IMR-90 (cell line): ENCODE data around the gene NXPE3. TPM values are rescaled to one million over a fixed set of nuclear protein-coding genes. Genes with fewer than 3 reads are reported as not detected.

Experiments
- ATAC-seq: fragments of 200-7000 bp; cut with Tn5 transposase; 2 replicates; pipeline ENCODE4 v1.9.1; 2020; ENCODE audit warnings: low read depth, mild to moderate bottlenecking, moderate library complexity
- BruUV-seq: library from RNA; stranded (reverse); fragments of 400-500 nt; replicated peaks from 2 replicates; lab custom pipeline; 2021; lab: Mats Ljungman, UMichigan
- CTCF ChIA-PET: fragments of 300-600 bp; formaldehyde crosslinking; extraction: SDS; loops from one replicate; lab custom pipeline; 2021; ENCODE audit warnings: antibody characterized with exemption; lab: Yijun Ruan, JAX
- POLR2A ChIA-PET: fragments of 300-600 bp; sonication (Branson Sonifier 250); formaldehyde crosslinking; loops from one replicate; lab custom pipeline; 2022; ENCODE audit warnings: antibody characterized with exemption; ENCODE audit not compliant: unreplicated experiment; lab: Charles Lee
- DNase-seq: peaks from one replicate; pipeline ENCODE4 v3.0.0; 2013
- H2AFZ ChIP-seq: replicated peaks from 2 replicates; pipeline ENCODE3; 2013; ENCODE audit warnings: low read length, mild to moderate bottlenecking; ENCODE audit not compliant: poor library complexity
- H2AK5ac ChIP-seq: 2 replicates; pipeline ENCODE4 v1.6.1; 2013; ENCODE audit warnings: low read depth, low read length, inconsistent platforms
- H2AK9ac ChIP-seq: replicated peaks from 2 replicates; pipeline ENCODE3; 2013; ENCODE audit warnings: mild to moderate bottlenecking, low read depth, low read length, moderate library complexity; ENCODE audit not compliant: poor library complexity
- H2BK120ac ChIP-seq: 2 replicates; pipeline ENCODE4 v1.6.1; 2013; ENCODE audit warnings: low read depth, low read length, inconsistent platforms
- H2BK15ac ChIP-seq: 3 replicates; pipeline ENCODE4 v1.6.1; 2013; ENCODE audit warnings: low read depth, low read length, inconsistent platforms
- H2BK20ac ChIP-seq: 2 replicates; pipeline ENCODE4 v1.6.1; 2013; ENCODE audit warnings: low read depth, mild to moderate bottlenecking, inconsistent platforms, low read length, moderate library complexity
- H2BK5ac ChIP-seq: 2 replicates; pipeline ENCODE4 v1.6.1; 2013; ENCODE audit warnings: mild to moderate bottlenecking, low read depth, low read length, inconsistent platforms; ENCODE audit not compliant: poor library complexity, severe bottlenecking
- H3K14ac ChIP-seq: replicated peaks from 2 replicates; pipeline ENCODE4 v1.6.1; 2013; ENCODE audit warnings: low read depth, low read length, inconsistent platforms
- H3K18ac ChIP-seq: 2 replicates; pipeline ENCODE4 v1.6.1; 2013; ENCODE audit warnings: low read depth, low read length, control low read depth
- H3K23ac ChIP-seq: 2 replicates; pipeline ENCODE4 v1.6.1; 2013; ENCODE audit warnings: low read depth, low read length, inconsistent platforms
- H3K27ac ChIP-seq: 2 replicates; pipeline ENCODE4 v1.5.1; 2013; ENCODE audit warnings: mild to moderate bottlenecking, control low read depth, low read length; ENCODE audit not compliant: insufficient read depth
- H3K27me3 ChIP-seq: 2 replicates; pipeline ENCODE4 v1.6.1; 2013; ENCODE audit warnings: low read length; ENCODE audit not compliant: control insufficient read depth, insufficient read depth
- H3K36me3 ChIP-seq: 2 replicates; pipeline ENCODE4 v1.6.1; 2013; ENCODE audit warnings: low read length, mixed read lengths; ENCODE audit not compliant: control insufficient read depth, insufficient read depth
- H3K4ac ChIP-seq: 2 replicates; pipeline ENCODE4 v1.6.1; 2013; ENCODE audit warnings: low read depth, low read length, inconsistent platforms
- H3K4me1 ChIP-seq: 2 replicates; pipeline ENCODE4 v1.6.1; 2013; ENCODE audit warnings: low read length, mixed read lengths; ENCODE audit not compliant: control insufficient read depth, insufficient read depth
- H3K4me2 ChIP-seq: 2 replicates; pipeline ENCODE4 v1.6.1; 2013; ENCODE audit warnings: low read depth, mild to moderate bottlenecking, control low read depth, low read length, moderate library complexity
- H3K4me3 ChIP-seq: 2 replicates; pipeline ENCODE4 v1.5.1; 2013; ENCODE audit warnings: low read depth, mild to moderate bottlenecking, control low read depth, low read length, moderate library complexity; ENCODE audit not compliant: insufficient read depth
- H3K56ac ChIP-seq: 2 replicates; pipeline ENCODE4 v1.6.1; 2013; ENCODE audit warnings: low read length, inconsistent platforms; ENCODE audit not compliant: insufficient read depth; ENCODE audit errors: extremely low read depth
- H3K79me1 ChIP-seq, 2 experiments: 2 replicates each; pipeline ENCODE4 v1.6.1; 2013; ENCODE audit warnings: low read length in 2 of 2, inconsistent platforms in 1 of 2, low read depth in 1 of 2
- H3K9ac ChIP-seq: 2 replicates; pipeline ENCODE4 v1.6.1; 2013; ENCODE audit warnings: low read depth, low read length, control low read depth
- H3K9me1 ChIP-seq: 2 replicates; pipeline ENCODE4 v1.6.1; 2013; ENCODE audit warnings: low read length, inconsistent platforms; ENCODE audit not compliant: insufficient read depth
- H3K9me3 ChIP-seq: 2 replicates; pipeline ENCODE4 v1.6.1; 2013; ENCODE audit warnings: low read length; ENCODE audit not compliant: control insufficient read depth, insufficient read depth
- H4K20me1 ChIP-seq: 2 replicates; pipeline ENCODE4 v1.6.1; 2013; ENCODE audit warnings: low read length, inconsistent platforms; ENCODE audit not compliant: insufficient read depth
- H4K5ac ChIP-seq: 2 replicates; pipeline ENCODE4 v1.6.1; 2013; ENCODE audit warnings: mild to moderate bottlenecking, low read depth, low read length, control low read depth
- H4K8ac ChIP-seq, 2 experiments: 2 replicates each; pipeline ENCODE4 v1.6.1; 2013; ENCODE audit warnings: low read depth in 2 of 2, low read length in 2 of 2, control low read depth in 1 of 2, inconsistent platforms in 1 of 2
- H4K91ac ChIP-seq: 2 replicates; pipeline ENCODE4 v1.6.1; 2013; ENCODE audit warnings: low read depth, low read length, inconsistent platforms; ENCODE audit not compliant: insufficient read depth
- BHLHE40 ChIP-seq: fragments of 150-350 bp; IDR thresholded peaks from 2 replicates; pipeline ENCODE4 v1.6.1; 2016; ENCODE audit warnings: mild to moderate bottlenecking, low read depth, low read length
- MAZ ChIP-seq: IDR thresholded peaks from 2 replicates; pipeline ENCODE4 v1.6.1; 2012; ENCODE audit warnings: low read depth, mild to moderate bottlenecking, low read length, improper control_type of control experiment, moderate library complexity, borderline replicate concordance
- MXI1 ChIP-seq: IDR thresholded peaks from 2 replicates; pipeline ENCODE4 v1.6.1; 2012; ENCODE audit warnings: low read depth, mild to moderate bottlenecking, low read length, moderate library complexity, borderline replicate concordance
- NFE2L2 ChIP-seq: fragments of 150-350 bp; IDR thresholded peaks from 2 replicates; pipeline ENCODE4 v1.6.1; 2016; ENCODE audit warnings: low read depth, mild to moderate bottlenecking, low read length
- POLR2A ChIP-seq: IDR thresholded peaks from 2 replicates; pipeline ENCODE4 v1.6.1; 2012; ENCODE audit warnings: mild to moderate bottlenecking, low read depth, low read length
- RAD21 ChIP-seq: IDR thresholded peaks from 2 replicates; pipeline ENCODE4 v1.6.1; 2012; ENCODE audit warnings: low read length, improper control_type of control experiment
- RCOR1 ChIP-seq: IDR thresholded peaks from 2 replicates; pipeline ENCODE4 v1.6.1; 2012; ENCODE audit warnings: mild to moderate bottlenecking, low read length, improper control_type of control experiment; ENCODE audit not compliant: insufficient replicate concordance
- RFX5 ChIP-seq: IDR thresholded peaks from 2 replicates; pipeline ENCODE4 v1.8.0; 2012; ENCODE audit warnings: low read depth, mild to moderate bottlenecking, low read length, moderate library complexity
- WGBS, 2 experiments: methylation state at CpG; one replicate each; pipeline versions ENCODE4 v1.1.5 to v1.1.7; 2013; ENCODE audit warnings: missing lambda C conversion rate in 2 of 2; ENCODE audit not compliant: insufficient read length in 1 of 2; ENCODE audit errors: extremely low coverage in 2 of 2; 5-methylcytosine and 5-hydroxymethylcytosine counted together
- dilution Hi-C: fragments of 300-500 bp; cut with HindIII; formaldehyde crosslinking; loops from one replicate; pipeline ENCODE4 v1.14.3; 2018; ENCODE audit warnings: low sequenced_read_pairs; ENCODE audit not compliant: unreplicated experiment
- in situ Hi-C: fragments of 300-500 bp; cut with MboI; formaldehyde crosslinking; loops from 3 replicates; pipeline ENCODE4 v1.14.3; 2019; ENCODE audit warnings: low sequenced_read_pairs, inconsistent platforms, mixed read lengths
- intact Hi-C: fragments of 100-400 bp; cut with micrococcal nuclease; formaldehyde crosslinking; loops from 2 replicates; pipeline ENCODE4 v1.10.0; 2022
- polyA plus RNA-seq, 3 experiments: library from polyadenylated mRNA; depleted of rRNA; stranded (reverse); fragments of >200 nt; gene quantifications; 2 replicates each; pipeline ENCODE4 v1.2.3, GENCODE V29; 2012; ENCODE audit warnings: low replicate concordance in 1 of 3
- total RNA-seq: library from RNA; depleted of rRNA; stranded (reverse); fragments of >200 nt; gene quantifications from 2 replicates; pipeline ENCODE4 v1.2.3, GENCODE V29; 2012
- TF ChIP-seq, protein P1 (sequence below): conservative IDR thresholded peaks from 2 replicates; pipeline ENCODE4 v1.5.1; 2012; ENCODE audit warnings: mild to moderate bottlenecking, low read depth, low read length, improper control_type of control experiment

NXPE3 gene
- total and polyA plus RNA-seq, 2 of the 4 experiments (the other 2 are of a cell fraction), result 20.0 to 23.8 TPM

DNA sequence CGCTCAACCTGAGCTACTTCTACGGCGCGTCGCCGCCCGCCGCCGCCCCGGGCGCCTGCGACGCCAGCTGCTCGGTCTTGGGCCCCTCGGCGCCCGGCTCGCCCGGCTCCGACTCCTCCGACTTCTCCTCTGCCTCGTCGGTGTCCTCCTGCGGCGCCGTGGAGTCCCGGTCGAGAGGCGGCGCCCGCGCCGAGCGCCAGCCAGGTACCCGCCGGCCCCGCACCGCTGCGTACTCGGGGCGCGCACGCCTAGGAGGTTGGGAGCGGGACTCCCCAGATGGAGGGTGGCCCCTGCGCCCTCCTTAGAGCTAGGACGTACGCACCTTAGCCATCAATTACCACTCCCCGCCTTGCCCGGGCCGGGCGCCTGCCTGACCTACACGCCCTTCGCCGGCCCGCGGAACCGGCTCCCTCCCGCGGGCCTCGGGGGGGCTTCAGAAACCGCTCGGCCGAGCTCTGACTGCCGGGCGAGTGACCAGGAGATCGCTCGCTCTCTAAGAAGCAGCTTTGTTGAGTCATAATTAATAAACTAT is 70.8 kb downstream of the NXPE3 start (continued):
- no peak for TF ChIP-seq MAZ

DNA sequence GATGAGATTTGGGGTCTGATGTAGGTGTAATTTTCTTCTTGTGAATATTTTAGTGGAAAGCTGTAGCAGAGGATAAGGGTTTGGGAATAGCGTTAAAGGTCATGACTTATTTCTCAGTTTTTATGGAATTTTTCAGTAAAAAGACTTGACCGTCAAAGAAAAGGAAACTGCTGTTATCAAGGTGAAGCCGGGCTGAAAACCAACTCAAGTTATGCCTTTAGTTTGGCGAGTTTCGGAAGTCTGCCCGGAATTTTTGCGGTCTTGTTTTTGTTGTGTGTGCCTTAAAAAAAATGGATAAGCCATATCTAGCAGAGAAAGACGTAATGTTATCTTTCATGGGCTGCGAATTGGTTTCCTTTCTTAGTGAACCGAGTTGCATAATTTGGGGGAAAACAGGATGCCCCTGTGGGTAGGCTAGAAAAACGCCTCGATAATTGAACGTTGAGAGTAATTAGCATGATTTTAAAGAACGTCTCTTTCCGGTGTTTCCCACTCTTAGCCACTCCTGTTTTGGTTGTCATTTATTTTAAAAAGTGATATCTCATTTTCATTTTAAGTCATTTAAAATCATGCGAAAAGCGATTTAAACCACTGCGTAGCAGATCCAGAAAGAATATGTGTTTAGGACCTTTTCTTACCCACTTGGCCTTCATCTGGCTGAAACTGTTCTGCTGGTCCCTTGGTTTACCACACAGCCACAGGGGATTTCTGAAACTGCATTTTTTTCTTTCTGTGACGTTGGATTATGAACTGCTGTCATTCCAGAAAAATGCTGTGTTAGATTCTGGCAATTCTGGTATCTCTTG is 71.4 kb downstream of the NXPE3 start:
- H4K8ac ChIP-seq, result peak overlapping the region; percentile 20 to 48
- DNase-seq (peak; percentile 81), ATAC-seq (no peak)
- peaks cover 53% of the 10 kb centered on the region for H4K20me1 ChIP-seq
- BruUV-seq, result TSS peak; percentile 99
- no peaks in the 10 kb centered on the region for H3K27me3 ChIP-seq
- peak overlapping the region; percentile 44 for H2AK9ac ChIP-seq
- H2BK120ac ChIP-seq, result peak overlapping the region; percentile 7; the same call in 1 of the 2 replicates
- peak overlapping the region; percentile 93 for H3K56ac ChIP-seq
- H3K4me1 ChIP-seq, result peaks cover 12% of the 10 kb centered on the region
- H3K4me2 ChIP-seq, result peak overlapping the region; percentile 92
- 0% methylated on average over 5 of the region's 19 CpGs; no CpG with 5 or more reads in 1 of the 2 experiments for WGBS, 2 experiments
- H3K23ac ChIP-seq, result peak overlapping the region; percentile 83
- CTCF ChIA-PET, result interaction anchor here (2.3 kb wide), 1 partner anchor 375 kb away, joined by 8 read pairs; no protein-coding TSS in a partner anchor
- H3K14ac ChIP-seq, result peak overlapping the region; percentile 88
- peak overlapping the region; percentile 56; the same call in 1 of the 2 replicates for H2AK5ac ChIP-seq
- H4K5ac ChIP-seq, result peak overlapping the region; percentile 49; the same call in 1 of the 2 replicates
- peaks cover 15% of the 10 kb centered on the region for H3K9me1 ChIP-seq
- H4K91ac ChIP-seq, result 0 out of 2 replicates have a peak overlapping the region, but pooled peaks have one; percentile 53
- peak overlapping the region; percentile 57 for H3K4ac ChIP-seq
- peak overlapping the region; percentile 96 for H3K4me3 ChIP-seq
- peak overlapping the region; percentile 100 for H3K9ac ChIP-seq
- dilution Hi-C loops (no loop called here), intact Hi-C loops (loop anchor here (2.0 to 5.0 kb wide), 2 partner anchors 38 to 90 kb away; no protein-coding TSS in a partner anchor), in situ Hi-C loops (no loop called here)
- POLR2A ChIA-PET, result interaction anchor here (0.6 to 1.6 kb wide), 4 partner anchors 12 to 375 kb away, joined by 3 to 6 read pairs (median 4); no protein-coding TSS in a partner anchor
- H2BK5ac ChIP-seq, result peak overlapping the region; percentile 91
- H3K9me3 ChIP-seq, result no peaks in the 10 kb centered on the region
- H3K36me3 ChIP-seq, result peaks cover 33% of the 10 kb centered on the region
- H3K79me1 ChIP-seq, result peaks cover 31 to 50% of the 10 kb centered on the region in 2 experiments
- H2AFZ ChIP-seq, result no peak overlapping the region
- TF ChIP-seq POLR2A, result peak; percentile 92
- TF ChIP-seq MXI1, result no peak
- no peak for TF ChIP-seq NFE2L2
- TF ChIP-seq RFX5, result no peak
- no peak; the same call in 1 of the 2 replicates for TF ChIP-seq RAD21
- no peak for TF ChIP-seq RCOR1
- no peak for TF ChIP-seq BHLHE40
- TF ChIP-seq, protein P1, sequence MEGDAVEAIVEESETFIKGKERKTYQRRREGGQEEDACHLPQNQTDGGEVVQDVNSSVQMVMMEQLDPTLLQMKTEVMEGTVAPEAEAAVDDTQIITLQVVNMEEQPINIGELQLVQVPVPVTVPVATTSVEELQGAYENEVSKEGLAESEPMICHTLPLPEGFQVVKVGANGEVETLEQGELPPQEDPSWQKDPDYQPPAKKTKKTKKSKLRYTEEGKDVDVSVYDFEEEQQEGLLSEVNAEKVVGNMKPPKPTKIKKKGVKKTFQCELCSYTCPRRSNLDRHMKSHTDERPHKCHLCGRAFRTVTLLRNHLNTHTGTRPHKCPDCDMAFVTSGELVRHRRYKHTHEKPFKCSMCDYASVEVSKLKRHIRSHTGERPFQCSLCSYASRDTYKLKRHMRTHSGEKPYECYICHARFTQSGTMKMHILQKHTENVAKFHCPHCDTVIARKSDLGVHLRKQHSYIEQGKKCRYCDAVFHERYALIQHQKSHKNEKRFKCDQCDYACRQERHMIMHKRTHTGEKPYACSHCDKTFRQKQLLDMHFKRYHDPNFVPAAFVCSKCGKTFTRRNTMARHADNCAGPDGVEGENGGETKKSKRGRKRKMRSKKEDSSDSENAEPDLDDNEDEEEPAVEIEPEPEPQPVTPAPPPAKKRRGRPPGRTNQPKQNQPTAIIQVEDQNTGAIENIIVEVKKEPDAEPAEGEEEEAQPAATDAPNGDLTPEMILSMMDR, result no peak
- H2BK15ac ChIP-seq, result no peak overlapping the region
- peak overlapping the region; percentile 88 for H3K27ac ChIP-seq
- H2BK20ac ChIP-seq, result no peak overlapping the region
- peak overlapping the region; percentile 74 for H3K18ac ChIP-seq
